Measurements from ENCODE around the gene MAPK7.

DNA sequence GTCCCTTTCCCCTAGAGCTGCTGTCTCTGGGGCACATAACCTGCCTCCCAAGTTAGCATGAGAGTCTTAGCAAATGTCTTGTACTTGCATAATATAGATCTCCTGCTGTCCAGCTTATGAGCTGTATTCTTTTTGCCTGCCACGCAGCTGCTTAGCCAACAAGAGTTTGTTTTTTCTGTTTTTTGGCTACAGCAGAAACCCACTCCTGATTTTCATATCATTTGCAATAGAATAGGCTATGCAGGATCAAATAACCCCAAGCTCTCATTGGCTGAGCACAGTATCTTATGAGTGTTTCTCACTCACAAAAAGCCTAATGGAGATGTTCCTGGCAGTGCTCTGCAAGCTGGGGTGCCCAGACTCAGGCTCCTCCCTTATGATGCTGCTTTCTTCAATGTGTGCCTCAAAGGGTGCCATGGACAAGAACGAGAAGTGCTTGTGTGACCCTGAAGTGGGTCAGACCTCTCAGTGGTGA, 38.9 kb upstream of the MAPK7 start:
- TF ChIP-seq CTCF (conservative IDR thresholded peaks at IDR 0.05 in 1 of 2, IDR thresholded peaks at IDR 0.05 in 1 of 2; ENCODE audit: extremely low read depth in 1 of 2, insufficient read depth in 1 of 2, low read depth in 1 of 2, low read length in 2 of 2) (no peak), EZH2 (IDR thresholded peaks at IDR 0.05; ENCODE audit: borderline replicate concordance, low read length) (no peak)
